Liver (tissue), 9 donors: ENCODE data around the gene TRHDE. TPM values are rescaled to one million over a fixed set of nuclear protein-coding genes. Genes with fewer than 3 reads are reported as not detected.

Source experiments
- DNase-seq: peaks from one replicate; pipeline ENCODE4 v3.0.0-alpha.2; 2017; ENCODE audit warnings: low spot score
- H3K27ac ChIP-seq, 2 donors: one replicate each; pipeline ENCODE4 v1.7.0; 2013; ENCODE audit warnings: inconsistent platforms in 2 of 2, low read length in 2 of 2, control low read depth in 1 of 2, low read depth in 1 of 2, mild to moderate bottlenecking in 1 of 2
- H3K27me3 ChIP-seq, 4 donors: one replicate each; pipeline versions ENCODE4 v1.6.1 to v1.7.0; 2013; ENCODE audit warnings: low read length in 3 of 4, inconsistent platforms in 1 of 4, mild to moderate bottlenecking in 1 of 4, moderate library complexity in 1 of 4; ENCODE audit not compliant: control insufficient read depth in 4 of 4, insufficient read depth in 4 of 4
- H3K36me3 ChIP-seq, 4 donors: one replicate each; pipeline versions ENCODE4 v1.6.1 to v1.7.0; 2013; ENCODE audit warnings: low read length in 3 of 4, mild to moderate bottlenecking in 3 of 4, low read depth in 1 of 4, moderate library complexity in 1 of 4; ENCODE audit not compliant: control insufficient read depth in 4 of 4, insufficient read depth in 3 of 4
- H3K4me1 ChIP-seq, 4 donors: one replicate each; pipeline versions ENCODE4 v1.6.1 to v1.7.0; 2013; ENCODE audit warnings: low read length in 3 of 4, mild to moderate bottlenecking in 3 of 4, moderate library complexity in 1 of 4; ENCODE audit not compliant: control insufficient read depth in 4 of 4, insufficient read depth in 4 of 4
- H3K4me3 ChIP-seq, 3 donors: one replicate each; pipeline versions ENCODE4 v1.6.1 to v1.7.0; 2013; ENCODE audit warnings: low read length in 3 of 3, control low read depth in 1 of 3, low read depth in 1 of 3, mild to moderate bottlenecking in 1 of 3
- H3K9ac ChIP-seq, 2 donors: one replicate each; pipeline ENCODE4 v1.7.0; 2013; ENCODE audit warnings: low read length in 2 of 2, mild to moderate bottlenecking in 2 of 2, moderate library complexity in 2 of 2, control low read depth in 1 of 2, low read depth in 1 of 2
- H3K9me3 ChIP-seq, 4 donors: one replicate each; pipeline versions ENCODE4 v1.6.1 to v1.7.0; 2013; ENCODE audit warnings: low read length in 3 of 4; ENCODE audit not compliant: control insufficient read depth in 4 of 4
- ATF3 ChIP-seq: IDR thresholded peaks from 2 replicates; pipeline ENCODE4 v1.6.1; 2016; ENCODE audit warnings: antibody characterized with exemption
- CTCF ChIP-seq: fragments of 150-350 bp; IDR thresholded peaks from 2 replicates; pipeline ENCODE4 v1.5.1; 2017; ENCODE audit warnings: improper control_type of control experiment, low read depth, low read length; ENCODE audit not compliant: missing input control
- EGR1 ChIP-seq, 2 donors: IDR thresholded peaks; 2 replicates each; pipeline ENCODE4 v1.6.1; 2016 to 2018; ENCODE audit warnings: antibody characterized with exemption in 2 of 2, low read depth in 2 of 2
- FOXA1 ChIP-seq: IDR thresholded peaks from 2 replicates; pipeline ENCODE4 v1.6.1; 2016; ENCODE audit warnings: antibody characterized with exemption
- FOXA2 ChIP-seq: IDR thresholded peaks from 2 replicates; pipeline ENCODE4 v1.6.1; 2016; ENCODE audit warnings: antibody characterized with exemption
- HNF4A ChIP-seq, 2 donors: conservative IDR thresholded peaks; 2 replicates each; pipeline ENCODE4 v1.6.1; 2016; ENCODE audit warnings: antibody characterized with exemption in 2 of 2, mild to moderate bottlenecking in 2 of 2
- HNF4G ChIP-seq: IDR thresholded peaks from 2 replicates; pipeline ENCODE4 v1.6.1; 2016; ENCODE audit warnings: antibody characterized with exemption
- JUND ChIP-seq, 2 donors: IDR thresholded peaks; 2 replicates each; pipeline ENCODE4 v1.6.1; 2016; ENCODE audit warnings: antibody characterized with exemption in 2 of 2
- MAX ChIP-seq: IDR thresholded peaks from 2 replicates; pipeline ENCODE4 v1.6.1; 2016; ENCODE audit warnings: antibody characterized with exemption
- RAD21 ChIP-seq, 2 donors: IDR thresholded peaks; 2 replicates each; pipeline ENCODE4 v1.6.1; 2016; ENCODE audit warnings: antibody characterized with exemption in 2 of 2, mild to moderate bottlenecking in 2 of 2
- REST ChIP-seq: IDR thresholded peaks from 2 replicates; pipeline ENCODE4 v1.6.1; 2016; ENCODE audit warnings: antibody characterized with exemption, mild to moderate bottlenecking
- RXRA ChIP-seq, 2 donors: IDR thresholded peaks; 2 replicates each; pipeline ENCODE4 v1.6.1; 2017 to 2018; ENCODE audit warnings: antibody characterized with exemption in 2 of 2, mild to moderate bottlenecking in 1 of 2
- SP1 ChIP-seq: IDR thresholded peaks from 2 replicates; pipeline ENCODE4 v1.6.1; 2018; ENCODE audit warnings: antibody characterized with exemption, mild to moderate bottlenecking
- TAF1 ChIP-seq: conservative IDR thresholded peaks from 2 replicates; pipeline ENCODE4 v1.6.1; 2016; ENCODE audit warnings: antibody characterized with exemption, mild to moderate bottlenecking
- YY1 ChIP-seq: IDR thresholded peaks from 2 replicates; pipeline ENCODE4 v1.6.1; 2016; ENCODE audit warnings: antibody characterized with exemption, mild to moderate bottlenecking
- ZBTB33 ChIP-seq: IDR thresholded peaks from 2 replicates; pipeline ENCODE4 v1.6.1; 2016; ENCODE audit warnings: antibody characterized with exemption
- WGBS: extraction: QIAGEN DNeasy Blood & Tissue Kit; methylation state at CpG from one replicate; pipeline ENCODE4 v1.1.7; 2013; 5-methylcytosine and 5-hydroxymethylcytosine counted together
- polyA plus RNA-seq, 2 donors: library from polyadenylated mRNA; stranded (reverse) in 1 of 2; unstranded in 1 of 2; fragments of 200-250 nt in 1 of 2; fragments of >200 nt in 1 of 2; fragmentation: Nextera tagmentation in 1 of 2; extraction: Ambion mirVana in 1 of 2; gene quantifications; one replicate each; pipeline versions ENCODE4 v1.2.1 to v1.2.3, GENCODE V29; 2013 to 2015
- total RNA-seq, 2 donors: library from RNA; depleted of rRNA; stranded (reverse); fragments of >200 nt; gene quantifications; one replicate each; pipeline ENCODE4 v1.2.3, GENCODE V29; 2014
- donor health status: healthy.
- donor health status: healthy.
- donor health status: healthy.
- donor health status: healthy.
- donor health status: healthy.

TRHDE gene
- total and polyA plus RNA-seq, 4 donors, result 0.05 to 0.17 (median 0.14) TPM; not detected in 1

GRCh38 chr12:72468505-72468904 is 196.3 kb downstream of the TRHDE start:
- WGBS, result 91% methylated on average over 3 of the region's 3 CpGs

GRCh38 chr12:72471806-72472205 is 199.6 kb downstream of the TRHDE start:
- TF ChIP-seq MAX, result no peak
- TF ChIP-seq JUND (IDR thresholded peaks at IDR 0.05), result no peak
- no peak for TF ChIP-seq SP1
- no peak for TF ChIP-seq ATF3
- TF ChIP-seq RAD21 (IDR thresholded peaks at IDR 0.05), result no peak
- TF ChIP-seq ZBTB33, result no peak
- no peak for TF ChIP-seq YY1
- no peak for TF ChIP-seq RXRA (IDR thresholded peaks at IDR 0.05)
- no peak for TF ChIP-seq FOXA1
- TF ChIP-seq TAF1, result no peak
- TF ChIP-seq CTCF, result no peak
- no peak for TF ChIP-seq HNF4G
- no peak for TF ChIP-seq HNF4A (conservative IDR thresholded peaks at IDR 0.05)
- TF ChIP-seq EGR1 (IDR thresholded peaks at IDR 0.05; ENCODE audit: low read depth in 2 of 2), result no peak
- Histone ChIP-seq H3K27ac (no peak overlapping the region), H3K9ac (no peak overlapping the region), H3K4me1 (no peaks in the 10 kb centered on the region), H3K4me3 (no peak overlapping the region), H3K27me3 (no peaks in the 10 kb centered on the region), H3K9me3 (no peaks in the 10 kb centered on the region), H3K36me3 (no peaks in the 10 kb centered on the region)
- no peak for DNase-seq
- WGBS, result 38% methylated on average over 3 of the region's 3 CpGs

More at GRCh38 chr12:72468505-72468904, 196.3 kb downstream of the TRHDE start:
- DNase-seq, result no peak
- Histone ChIP-seq H3K27me3 (no peaks in the 10 kb centered on the region), H3K36me3 (no peaks in the 10 kb centered on the region), H3K27ac (no peak overlapping the region), H3K9ac (no peak overlapping the region), H3K4me3 (no peak overlapping the region), H3K9me3 (no peaks in the 10 kb centered on the region), H3K4me1 (no peaks in the 10 kb centered on the region)
- no peak for TF ChIP-seq TAF1
- no peak for TF ChIP-seq HNF4A (conservative IDR thresholded peaks at IDR 0.05)

- Histone ChIP-seq H3K27me3 (no peaks in the 10 kb centered on the region), H3K9me3 (no peaks in the 10 kb centered on the region), H3K27ac (no peak overlapping the region), H3K4me1 (no peaks in the 10 kb centered on the region), H3K4me3 (no peak overlapping the region), H3K9ac (no peak overlapping the region), H3K36me3 (no peaks in the 10 kb centered on the region)
- 68% methylated on average over 3 of the region's 3 CpGs for WGBS
- DNase-seq, result no peak
- TF ChIP-seq ATF3, result no peak
- no peak for TF ChIP-seq MAX
- no peak for TF ChIP-seq JUND (IDR thresholded peaks at IDR 0.05)
- no peak for TF ChIP-seq FOXA2
- no peak for TF ChIP-seq REST
- no peak for TF ChIP-seq SP1
- no peak for TF ChIP-seq FOXA1
- peak; percentile 21 to 23 for TF ChIP-seq RAD21 (IDR thresholded peaks at IDR 0.05)
Observed at GRCh38 chr12:72472350-72472749, 200.2 kb downstream of the TRHDE start.
